Transverse colon (tissue), 3 donors: ENCODE data around the gene ZNF296.

ENCODE experiments used
- POLR2A ChIP-seq: fragments of 450-650 bp; IDR thresholded peaks from one replicate; pipeline ENCODE4 v1.6.1; 2016; ENCODE audit warnings: antibody characterized with exemption, mild to moderate bottlenecking, moderate library complexity
- TF ChIP-seq, protein P1 (sequence below), 5 experiments: fragments of 200-600 bp in 3 of 5; fragments of 450-650 bp in 2 of 5; sonication (generic) in 3 of 5; IDR thresholded peaks; 1 replicate in 2 of 5; 2 replicates in 3 of 5; pipeline ENCODE4 v1.5.1; 2016 to 2017; ENCODE audit warnings: antibody characterized with exemption in 5 of 5, inconsistent platforms in 3 of 5, mild to moderate bottlenecking in 2 of 5, moderate library complexity in 1 of 5

- TF ChIP-seq POLR2A, result no peak
- TF ChIP-seq, protein P1, sequence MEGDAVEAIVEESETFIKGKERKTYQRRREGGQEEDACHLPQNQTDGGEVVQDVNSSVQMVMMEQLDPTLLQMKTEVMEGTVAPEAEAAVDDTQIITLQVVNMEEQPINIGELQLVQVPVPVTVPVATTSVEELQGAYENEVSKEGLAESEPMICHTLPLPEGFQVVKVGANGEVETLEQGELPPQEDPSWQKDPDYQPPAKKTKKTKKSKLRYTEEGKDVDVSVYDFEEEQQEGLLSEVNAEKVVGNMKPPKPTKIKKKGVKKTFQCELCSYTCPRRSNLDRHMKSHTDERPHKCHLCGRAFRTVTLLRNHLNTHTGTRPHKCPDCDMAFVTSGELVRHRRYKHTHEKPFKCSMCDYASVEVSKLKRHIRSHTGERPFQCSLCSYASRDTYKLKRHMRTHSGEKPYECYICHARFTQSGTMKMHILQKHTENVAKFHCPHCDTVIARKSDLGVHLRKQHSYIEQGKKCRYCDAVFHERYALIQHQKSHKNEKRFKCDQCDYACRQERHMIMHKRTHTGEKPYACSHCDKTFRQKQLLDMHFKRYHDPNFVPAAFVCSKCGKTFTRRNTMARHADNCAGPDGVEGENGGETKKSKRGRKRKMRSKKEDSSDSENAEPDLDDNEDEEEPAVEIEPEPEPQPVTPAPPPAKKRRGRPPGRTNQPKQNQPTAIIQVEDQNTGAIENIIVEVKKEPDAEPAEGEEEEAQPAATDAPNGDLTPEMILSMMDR (IDR thresholded peaks at IDR 0.05), result no peak
These were observed 29.9 kb downstream of the ZNF296 start for GRCh38 chr19:45046355-45046754.
